SH-SY5Y (cell line): Measurements from ENCODE around the gene SLC2A13.

Experiments used
- GATA2 ChIP-seq: IDR thresholded peaks from 2 replicates; pipeline ENCODE4 v1.6.1; 2011; ENCODE audit warnings: mild to moderate bottlenecking, low read depth, low read length
- GATA3 ChIP-seq: IDR thresholded peaks from 2 replicates; pipeline ENCODE4 v1.6.1; 2011; ENCODE audit warnings: low read depth, mild to moderate bottlenecking, low read length, moderate library complexity

DNA sequence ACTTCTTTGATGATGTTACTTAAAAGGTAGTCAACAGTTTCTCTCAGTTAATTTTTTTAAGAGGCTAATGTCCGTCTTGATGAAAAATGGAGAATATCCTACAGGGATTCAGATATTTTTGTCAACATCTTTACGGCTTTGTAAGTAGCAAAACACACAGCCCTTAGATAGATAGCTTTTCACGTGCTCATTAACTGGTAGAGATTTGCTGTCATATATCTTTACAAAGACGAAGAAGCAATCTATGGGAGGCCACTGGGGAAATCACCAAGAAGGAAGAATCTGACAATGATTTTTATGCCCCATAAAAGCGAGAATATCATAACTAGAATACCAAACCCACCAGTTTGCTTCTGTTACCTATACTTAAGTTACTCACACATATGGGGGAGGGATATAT, 121.2 kb downstream of the SLC2A13 start:
- TF ChIP-seq GATA2 (no peak), GATA3 (no peak)
